GM19239 (cell line): ENCODE measurements around the gene KCNK4.
"Not testable (repeated sequence)": the region's sequence is repeated elsewhere in the genome, so short reads cannot be mapped to it uniquely, and the experiment has no call there.

ENCODE experiments used
- DNase-seq: peaks from one replicate; pipeline ENCODE4 v3.0.0; 2011; ENCODE audit warnings: low spot score; ENCODE audit not compliant: insufficient read length
- FAIRE-seq: peaks from 2 replicates; lab custom pipeline; 2011; peaks lifted over from hg19 to GRCh38; lab: Jason Lieb, UNC

The KCNK4 gene

GRCh38 chr11:64318766-64319761 is 28.0 kb downstream of the KCNK4 start:
- FAIRE-seq: peak; percentile 52
- no peak for DNase-seq

- no peak for FAIRE-seq
- no peak for DNase-seq
These were observed 29.5 kb downstream of the KCNK4 start for GRCh38 chr11:64320556-64320955.

GRCh38 chr11:64321026-64321425 is 29.9 kb downstream of the KCNK4 start:
- no peak for FAIRE-seq
- DNase-seq: no peak

GRCh38 chr11:64321533-64321932 is 30.4 kb downstream of the KCNK4 start:
- DNase-seq (no peak), FAIRE-seq (no peak)

GRCh38 chr11:64322925-64323260 is 31.8 kb downstream of the KCNK4 start:
- no peak for DNase-seq

GRCh38 chr11:64323373-64323772 is 32.3 kb downstream of the KCNK4 start:
- FAIRE-seq (no peak), DNase-seq (no peak)

More at GRCh38 chr11:64322925-64323260, 31.8 kb downstream of the KCNK4 start:
- no peak for FAIRE-seq

GRCh38 chr11:64323984-64324383 is 32.9 kb downstream of the KCNK4 start:
- not testable (repeated sequence) for DNase-seq, FAIRE-seq

- FAIRE-seq (no peak), DNase-seq (no peak)
These were observed 33.8 kb downstream of the KCNK4 start for GRCh38 chr11:64324692-64325469.

- DNase-seq (no peak), FAIRE-seq (no peak)
These were observed 36.3 kb downstream of the KCNK4 start for GRCh38 chr11:64327375-64327774.

GRCh38 chr11:64327993-64328392 is 36.9 kb downstream of the KCNK4 start:
- FAIRE-seq (no peak), DNase-seq (no peak)

- DNase-seq: no peak
- FAIRE-seq: no peak
These were observed 39.8 kb downstream of the KCNK4 start for GRCh38 chr11:64330888-64331287.

- DNase-seq (peak; percentile 71), FAIRE-seq (peak; percentile 61)
These were observed 40.7 kb downstream of the KCNK4 start for GRCh38 chr11:64331569-64332371.

GRCh38 chr11:64333556-64333955 is 42.5 kb downstream of the KCNK4 start:
- no peak for FAIRE-seq
- no peak for DNase-seq

- DNase-seq (peak; percentile 75), FAIRE-seq (peak; percentile 85)
These were observed 43.9 kb downstream of the KCNK4 start for GRCh38 chr11:64334764-64335735.

GRCh38 chr11:64337538-64338249 is 46.6 kb downstream of the KCNK4 start:
- FAIRE-seq (no peak), DNase-seq (no peak)

- DNase-seq (no peak), FAIRE-seq (no peak)
These were observed 47.6 kb downstream of the KCNK4 start for GRCh38 chr11:64338716-64339115.

GRCh38 chr11:64339286-64339685 is 48.2 kb downstream of the KCNK4 start:
- FAIRE-seq: peak; percentile 37
- no peak for DNase-seq

- peak; percentile 95 for FAIRE-seq
- DNase-seq: peak; percentile 91
These were observed 48.8 kb downstream of the KCNK4 start, which contains the start of gene CCDC88B for GRCh38 chr11:64339754-64340408. TSS of gene CCDC88B (plus strand) at chr11:64340204. CDS start at chr11:64340267, 63 bp downstream.
